H1 (cell line): ENCODE measurements around the gene TRIM39. TPM values are rescaled to one million over a fixed set of nuclear protein-coding genes. Genes with fewer than 3 reads are reported as not detected.

Experiments used
- ATF2 ChIP-seq: IDR thresholded peaks from 2 replicates; pipeline ENCODE4 v1.6.1; 2012; ENCODE audit warnings: low read length, inconsistent platforms
- CHD2 ChIP-seq: IDR thresholded peaks from 2 replicates; pipeline ENCODE4 v1.6.1; 2012; ENCODE audit warnings: low read length, improper control_type of control experiment
- CHD7 ChIP-seq: fragments of 300-600 bp; sonication (generic); IDR thresholded peaks from 2 replicates; pipeline ENCODE4 v1.7.1; 2012; ENCODE audit warnings: low read length, moderate library complexity, mild to moderate bottlenecking, inconsistent platforms; ENCODE audit not compliant: insufficient replicate concordance
- PHF8 ChIP-seq: fragments of 200-600 bp; sonication (generic); conservative IDR thresholded peaks from 2 replicates; pipeline ENCODE4 v1.7.1; 2012; ENCODE audit warnings: low read depth, mild to moderate bottlenecking, inconsistent platforms, low read length, moderate library complexity
- SUZ12 ChIP-seq: fragments of 200-600 bp; sonication (generic); IDR thresholded peaks from 2 replicates; pipeline ENCODE4 v1.6.1; 2012; ENCODE audit warnings: mild to moderate bottlenecking, inconsistent platforms, low read length, moderate library complexity, mixed read lengths
- YY1 ChIP-seq: IDR thresholded peaks from 2 replicates; pipeline ENCODE4 v1.6.1; 2011; ENCODE audit warnings: low read depth, mild to moderate bottlenecking, low read length
- polyA plus RNA-seq, 7 experiments: library from polyadenylated mRNA; depleted of rRNA in 3 of 7; stranded (reverse) in 5 of 7; unstranded in 2 of 7; fragments of >200 nt in 5 of 7; fragments of 200-250 nt in 2 of 7; gene quantifications; 1 replicate in 5 of 7; 2 replicates in 1 of 7; 4 replicates in 1 of 7; pipeline versions ENCODE4 v1.2.1 to v1.2.3, GENCODE V29; 2011 to 2013; ENCODE audit warnings: missing spikeins in 2 of 7, mixed read lengths in 2 of 7
- total RNA-seq: library from RNA; stranded (reverse); fragmentation: NEBNext Ultra II Directional; extraction: Animal tissue kit (Norgen Biotek cat#: 25700); gene quantifications from 2 replicates; pipeline ENCODE4 v1.2.1, GENCODE V29; 2021

TRIM39 gene
- total and polyA plus RNA-seq, 2 of the 8 experiments (the other 6 are each of a cell fraction or from before 2014, with no cell fraction given) = 7.3 to 26.1 TPM

- TF ChIP-seq CHD7 (no peak), CHD2 (no peak), YY1 (no peak), ATF2 (no peak), PHF8 (no peak), SUZ12 (no peak)
Observed at GRCh38 chr6:30329331-30329730, 2.6 kb downstream of the TRIM39 start (continued).
